HEK293T (cell line): ENCODE measurements around the gene FMO3.

ENCODE experiments used
- CTCF ChIA-PET: fragments of 350-600 bp; formaldehyde crosslinking; extraction: SDS; loops from one replicate; lab custom pipeline; 2021; ENCODE audit warnings: antibody characterized with exemption, inconsistent platforms; lab: Yijun Ruan, JAX
- POLR2A ChIA-PET: fragments of 350-600 bp; formaldehyde crosslinking; extraction: SDS; loops from one replicate; lab custom pipeline; 2020; ENCODE audit warnings: antibody characterized with exemption, inconsistent platforms; lab: Yijun Ruan, JAX
- DNase-seq: peaks from one replicate; pipeline ENCODE4 v3.0.0; 2012; ENCODE audit warnings: mixed read lengths; ENCODE audit errors: extremely low spot score
- ARNT ChIP-seq: fragments of 450-650 bp; IDR thresholded peaks from 2 replicates; pipeline ENCODE4 v1.6.1; 2017; ENCODE audit warnings: mild to moderate bottlenecking
- BHLHE40 ChIP-seq: fragments of 450-650 bp; IDR thresholded peaks from 2 replicates; pipeline ENCODE4 v1.6.1; 2016; ENCODE audit warnings: mild to moderate bottlenecking, moderate library complexity, borderline replicate concordance
- CTBP1 ChIP-seq: fragments of 450-650 bp; IDR thresholded peaks from 2 replicates; pipeline ENCODE4 v1.6.1; 2016; ENCODE audit warnings: borderline replicate concordance
- ELF4 ChIP-seq: fragments of 450-650 bp; IDR thresholded peaks from 2 replicates; pipeline ENCODE4 v1.6.1; 2017; ENCODE audit warnings: antibody characterized with exemption
- FOXA1 ChIP-seq: fragments of 450-650 bp; IDR thresholded peaks from 2 replicates; pipeline ENCODE4 v1.6.1; 2016; ENCODE audit warnings: mild to moderate bottlenecking
- FOXK2 ChIP-seq: fragments of 450-650 bp; IDR thresholded peaks from 2 replicates; pipeline ENCODE4 v1.6.1; 2016; ENCODE audit warnings: mild to moderate bottlenecking
- FOXM1 ChIP-seq: fragments of 450-650 bp; IDR thresholded peaks from 2 replicates; pipeline ENCODE4 v1.6.1; 2017; ENCODE audit warnings: mild to moderate bottlenecking, borderline replicate concordance
- HDGF ChIP-seq: fragments of 450-650 bp; IDR thresholded peaks from 2 replicates; pipeline ENCODE4 v1.6.1; 2017; ENCODE audit warnings: antibody characterized with exemption, borderline replicate concordance
- L3MBTL2 ChIP-seq: fragments of 450-650 bp; conservative IDR thresholded peaks from 2 replicates; pipeline ENCODE4 v1.6.1; 2016; ENCODE audit warnings: mild to moderate bottlenecking
- LEF1 ChIP-seq: fragments of 450-650 bp; IDR thresholded peaks from 2 replicates; pipeline ENCODE4 v1.6.1; 2017; ENCODE audit warnings: mild to moderate bottlenecking, borderline replicate concordance
- NFRKB ChIP-seq: fragments of 450-650 bp; IDR thresholded peaks from 2 replicates; pipeline ENCODE4 v1.6.1; 2016; ENCODE audit warnings: mild to moderate bottlenecking, moderate library complexity
- SP1 ChIP-seq: fragments of 450-650 bp; IDR thresholded peaks from 2 replicates; pipeline ENCODE4 v1.6.1; 2017
- SUZ12 ChIP-seq: fragments of 450-650 bp; IDR thresholded peaks from 2 replicates; pipeline ENCODE4 v1.6.1; 2016; ENCODE audit warnings: mild to moderate bottlenecking
- TARDBP ChIP-seq: fragments of 450-650 bp; IDR thresholded peaks from 2 replicates; pipeline ENCODE4 v1.6.1; 2016
- ZNF384 ChIP-seq: fragments of 450-650 bp; IDR thresholded peaks from 2 replicates; pipeline ENCODE4 v1.6.1; 2016
- TF ChIP-seq, protein P1 (sequence below): fragments of 450-650 bp; IDR thresholded peaks from 2 replicates; pipeline ENCODE4 v1.6.1; 2016

FMO3 gene

DNA sequence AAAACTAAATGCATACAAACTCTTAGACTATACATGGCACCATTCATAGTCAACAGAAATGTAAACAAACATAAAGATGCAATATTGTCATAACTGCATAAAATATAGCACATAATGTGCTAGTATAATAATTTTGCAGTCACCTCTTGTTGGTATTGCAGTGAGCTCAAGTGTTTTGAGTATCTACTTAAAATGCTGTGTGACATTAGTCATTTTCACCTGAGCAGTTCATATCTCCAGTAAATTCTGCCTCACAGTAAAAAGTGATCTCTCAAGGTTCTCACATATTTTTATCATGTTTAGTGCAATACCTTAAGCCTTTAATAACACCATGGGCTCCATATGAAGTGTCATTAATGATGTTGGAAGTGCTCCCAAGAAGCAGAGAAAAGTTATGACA lies 64.8 kb downstream of the FMO3 start:
- CTCF ChIA-PET = no interaction called here
- no peak for TF ChIP-seq ELF4
- no peak for TF ChIP-seq SP1
- no peak for TF ChIP-seq SUZ12
- no peak for TF ChIP-seq BHLHE40
- no peak for TF ChIP-seq LEF1
- no peak for TF ChIP-seq FOXM1
- TF ChIP-seq NFRKB = no peak

DNA sequence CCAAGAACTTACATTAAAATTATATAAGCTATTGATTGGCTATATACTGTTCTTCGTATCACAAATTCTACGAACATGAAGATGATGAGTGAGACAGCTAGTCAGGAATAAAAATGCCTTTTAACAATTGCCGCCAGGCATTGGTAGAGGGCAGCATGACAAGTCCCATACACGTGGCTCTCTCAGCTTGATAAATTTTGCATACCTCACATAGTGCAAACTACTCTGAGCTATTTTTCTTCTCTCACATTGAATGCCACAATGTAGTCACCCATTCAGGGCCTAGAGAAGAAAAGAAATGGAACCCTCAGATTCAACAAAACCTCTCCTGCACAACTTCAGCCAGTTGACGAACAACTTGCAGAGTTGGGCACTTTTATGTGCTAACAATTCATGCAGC lies 67.4 kb downstream of the FMO3 start:
- ChIA-PET CTCF (no interaction called here), POLR2A (no interaction called here)
- no peak for TF ChIP-seq FOXM1
- TF ChIP-seq FOXK2 = no peak
- TF ChIP-seq TARDBP = no peak
- TF ChIP-seq LEF1 = no peak
- TF ChIP-seq NFRKB = no peak
- no peak for TF ChIP-seq SUZ12
- TF ChIP-seq FOXA1 = no peak
- no peak for TF ChIP-seq ARNT
- TF ChIP-seq L3MBTL2 = no peak
- TF ChIP-seq ZNF384 = no peak
- no peak for TF ChIP-seq SP1
- TF ChIP-seq ELF4 = no peak
- no peak for TF ChIP-seq HDGF
- no peak for DNase-seq

More for the DNA sequence above, 64.8 kb downstream of the FMO3 start:
- POLR2A ChIA-PET = no interaction called here
- DNase-seq = no peak

DNA sequence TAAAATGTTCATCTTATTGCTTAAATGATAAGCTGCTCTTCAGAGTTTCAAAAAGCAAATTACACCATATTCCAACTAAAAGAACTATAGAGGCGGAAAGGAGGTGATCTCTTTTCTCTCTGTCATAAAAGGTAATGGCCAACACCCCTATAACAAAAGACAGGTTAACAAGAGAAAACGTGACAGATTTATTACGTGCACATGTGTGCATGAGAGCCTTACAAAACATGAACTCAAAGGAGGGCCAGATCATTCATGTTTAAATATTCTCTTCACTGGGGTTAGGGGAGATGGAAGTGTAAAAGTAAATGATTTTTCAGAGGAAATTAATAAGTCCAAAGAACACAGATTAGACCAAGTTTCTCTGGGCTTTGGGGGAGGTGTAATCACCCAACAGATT lies 67.8 kb downstream of the FMO3 start:
- DNase-seq = no peak
- TF ChIP-seq FOXM1 = no peak
- TF ChIP-seq ZNF384 = no peak
- TF ChIP-seq FOXA1 = no peak
- TF ChIP-seq ARNT = no peak
- no peak for TF ChIP-seq FOXK2
- TF ChIP-seq CTBP1 = no peak
- no peak for TF ChIP-seq SUZ12
- TF ChIP-seq BHLHE40 = no peak
- no peak for TF ChIP-seq NFRKB
- no peak for TF ChIP-seq ELF4
- TF ChIP-seq SP1 = no peak
- TF ChIP-seq HDGF = no peak
- no peak for TF ChIP-seq TARDBP
- no peak for TF ChIP-seq L3MBTL2
- no peak for TF ChIP-seq LEF1
- TF ChIP-seq, protein P1, sequence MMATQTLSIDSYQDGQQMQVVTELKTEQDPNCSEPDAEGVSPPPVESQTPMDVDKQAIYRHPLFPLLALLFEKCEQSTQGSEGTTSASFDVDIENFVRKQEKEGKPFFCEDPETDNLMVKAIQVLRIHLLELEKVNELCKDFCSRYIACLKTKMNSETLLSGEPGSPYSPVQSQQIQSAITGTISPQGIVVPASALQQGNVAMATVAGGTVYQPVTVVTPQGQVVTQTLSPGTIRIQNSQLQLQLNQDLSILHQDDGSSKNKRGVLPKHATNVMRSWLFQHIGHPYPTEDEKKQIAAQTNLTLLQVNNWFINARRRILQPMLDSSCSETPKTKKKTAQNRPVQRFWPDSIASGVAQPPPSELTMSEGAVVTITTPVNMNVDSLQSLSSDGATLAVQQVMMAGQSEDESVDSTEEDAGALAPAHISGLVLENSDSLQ = no peak
- CTCF ChIA-PET = no interaction called here
- POLR2A ChIA-PET = no interaction called here

DNA sequence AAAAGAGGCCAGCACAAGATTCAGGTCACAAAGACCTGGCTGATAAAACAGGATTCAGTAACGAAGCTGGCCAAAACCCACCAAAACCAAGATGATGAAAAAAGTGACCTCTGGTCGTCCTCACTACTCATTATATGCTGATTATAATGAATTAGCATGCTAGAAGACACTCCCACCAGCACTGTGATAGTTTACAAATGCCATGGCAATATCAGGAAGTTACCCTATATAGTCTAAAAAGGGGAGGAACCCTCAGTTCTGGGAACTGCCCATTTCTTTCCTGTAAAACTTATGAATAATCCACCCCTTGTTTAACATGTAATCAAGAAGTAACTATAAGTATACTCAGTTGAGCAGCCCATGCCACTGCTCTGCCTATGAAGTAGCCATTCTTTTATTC lies 68.4 kb downstream of the FMO3 start:
- TF ChIP-seq ARNT = no peak
- TF ChIP-seq SUZ12 = no peak
- TF ChIP-seq, protein P1 = no peak
- no peak for TF ChIP-seq BHLHE40
- TF ChIP-seq SP1 = no peak
- no peak for TF ChIP-seq FOXA1
- TF ChIP-seq FOXM1 = no peak
- ChIA-PET POLR2A (no interaction called here), CTCF (no interaction called here)
- no peak for DNase-seq

DNA sequence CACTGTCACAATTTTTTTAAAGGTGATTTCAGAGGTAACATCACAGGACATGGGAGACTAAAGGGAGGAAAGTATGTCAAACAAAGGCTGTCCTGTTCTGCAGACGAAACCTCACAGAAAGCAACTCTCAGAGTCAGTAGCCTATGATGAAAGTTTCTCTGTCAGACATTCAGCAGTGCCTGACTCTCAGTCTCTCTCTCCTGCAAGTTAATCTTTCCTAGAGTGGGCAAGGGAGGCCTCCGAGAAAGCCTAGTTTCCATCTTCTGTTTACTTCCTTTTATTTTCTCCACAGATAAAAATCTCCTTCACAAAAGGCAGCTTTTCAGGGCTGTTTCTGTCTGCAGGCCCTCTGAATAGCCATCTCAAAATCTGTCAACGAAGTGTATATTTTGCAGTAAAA lies 69.5 kb downstream of the FMO3 start:
- CTCF ChIA-PET = no interaction called here
- DNase-seq = no peak
- no peak for TF ChIP-seq FOXK2
- TF ChIP-seq TARDBP = no peak
- TF ChIP-seq CTBP1 = no peak
- TF ChIP-seq FOXM1 = no peak
- TF ChIP-seq SP1 = no peak
- no peak for TF ChIP-seq ELF4
- no peak for TF ChIP-seq L3MBTL2
- TF ChIP-seq, protein P1 = no peak
- TF ChIP-seq HDGF = no peak
- TF ChIP-seq FOXA1 = no peak
- no peak for TF ChIP-seq SUZ12
- TF ChIP-seq ZNF384 = no peak
- TF ChIP-seq BHLHE40 = no peak
- no peak for TF ChIP-seq NFRKB
- TF ChIP-seq LEF1 = no peak
- TF ChIP-seq ARNT = no peak
- POLR2A ChIA-PET = no interaction called here

DNA sequence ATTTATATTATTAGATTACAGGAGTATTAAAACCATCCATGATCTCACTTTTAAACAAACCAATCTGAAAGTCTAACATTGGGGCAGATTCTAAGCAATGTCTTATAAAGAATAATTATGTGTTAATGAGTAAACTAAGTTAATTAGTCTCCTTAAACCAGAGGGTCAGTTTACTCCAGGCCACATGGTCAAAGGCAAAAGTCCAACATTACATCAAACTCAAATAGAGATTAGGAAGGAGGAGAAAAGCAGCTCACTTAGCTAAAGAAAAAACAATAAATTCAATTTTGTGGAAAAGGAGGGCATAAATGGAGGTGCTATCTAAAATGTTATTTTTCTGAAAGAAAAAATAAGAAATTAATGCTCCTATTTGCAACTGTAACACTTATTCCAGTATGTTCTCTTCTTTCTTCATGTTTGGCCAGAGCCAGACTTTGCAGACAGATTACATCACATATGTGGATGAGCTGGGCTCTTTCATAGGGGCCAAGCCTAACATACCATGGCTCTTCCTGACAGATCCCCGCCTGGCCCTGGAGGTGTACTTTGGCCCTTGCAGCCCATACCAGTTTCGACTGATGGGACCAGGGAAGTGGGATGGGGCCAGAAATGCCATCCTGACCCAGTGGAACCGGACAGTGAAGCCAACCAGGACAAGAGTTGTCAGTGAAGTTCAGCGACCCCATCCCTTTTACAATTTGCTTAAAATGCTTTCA lies 70.1 kb downstream of the FMO3 start:
- no peak for TF ChIP-seq LEF1
- TF ChIP-seq SP1 = no peak
- no peak for TF ChIP-seq L3MBTL2
- no peak for TF ChIP-seq SUZ12
- TF ChIP-seq, protein P1 = no peak
- no peak for TF ChIP-seq TARDBP
- TF ChIP-seq BHLHE40 = no peak
- DNase-seq = no peak
- CTCF ChIA-PET = no interaction called here
- POLR2A ChIA-PET = no interaction called here
